GM12878 (cell line): ENCODE data around the gene PADI2. TPM values are rescaled to one million over a fixed set of nuclear protein-coding genes. Genes with fewer than 3 reads are reported as not detected.

ENCODE experiments used
- ASH2L ChIP-seq: fragments of 300-600, 200-600 bp; sonication (generic); IDR thresholded peaks from 2 replicates; pipeline ENCODE4 v1.6.1; 2017; ENCODE audit warnings: low read depth, mild to moderate bottlenecking, borderline replicate concordance
- ATF7 ChIP-seq: fragments of 450-650 bp; IDR thresholded peaks from 2 replicates; pipeline ENCODE4 v1.6.1; 2016; ENCODE audit warnings: low read depth, mild to moderate bottlenecking
- BRCA1 ChIP-seq: IDR thresholded peaks from 2 replicates; pipeline ENCODE4 v1.6.1; 2011; ENCODE audit warnings: low read depth, low read length, improper control_type of control experiment
- CUX1 ChIP-seq: IDR thresholded peaks from 2 replicates; pipeline ENCODE4 v1.6.1; 2012; ENCODE audit warnings: improper control_type of control experiment, low read depth, low read length; ENCODE audit not compliant: insufficient replicate concordance
- ESRRA ChIP-seq: IDR thresholded peaks from 2 replicates; pipeline ENCODE4 v1.6.1; 2012; ENCODE audit warnings: mild to moderate bottlenecking, low read length, improper control_type of control experiment
- ETV6 ChIP-seq, 2 experiments: fragments of 450-650 bp in 1 of 2; IDR thresholded peaks in 1 of 2; conservative IDR thresholded peaks in 1 of 2; 2 replicates each; pipeline ENCODE4 v1.6.1; 2014; ENCODE audit warnings: antibody characterized with exemption in 1 of 2, borderline replicate concordance in 1 of 2, low read depth in 1 of 2, mild to moderate bottlenecking in 1 of 2, moderate library complexity in 1 of 2
- HCFC1 ChIP-seq: fragments of 150-350 bp; IDR thresholded peaks from 2 replicates; pipeline ENCODE4 v1.6.1; 2014; ENCODE audit warnings: low read length
- NBN ChIP-seq: fragments of 450-650 bp; IDR thresholded peaks from 2 replicates; pipeline ENCODE4 v1.6.1; 2016
- NR2C1 ChIP-seq: fragments of 450-650 bp; IDR thresholded peaks from 2 replicates; pipeline ENCODE4 v1.6.1; 2017; ENCODE audit warnings: antibody characterized with exemption, mild to moderate bottlenecking, moderate library complexity
- NR2C2 ChIP-seq: IDR thresholded peaks from 2 replicates; pipeline ENCODE4 v1.6.1; 2011; ENCODE audit warnings: borderline replicate concordance, low read depth; ENCODE audit not compliant: control insufficient read depth, insufficient read length
- RAD21 ChIP-seq: IDR thresholded peaks from 2 replicates; pipeline ENCODE4 v1.6.1; 2011; ENCODE audit warnings: mild to moderate bottlenecking, low read depth, low read length, moderate library complexity; ENCODE audit not compliant: insufficient read depth
- RB1 ChIP-seq: fragments of 450-650 bp; formaldehyde crosslinking; IDR thresholded peaks from 2 replicates; pipeline ENCODE4 v1.6.1; 2017; ENCODE audit warnings: mild to moderate bottlenecking, borderline replicate concordance
- SMC3 ChIP-seq: IDR thresholded peaks from 2 replicates; pipeline ENCODE4 v1.6.1; 2011; ENCODE audit warnings: low read length, improper control_type of control experiment, borderline replicate concordance
- ZBTB40 ChIP-seq: fragments of 450-650 bp; IDR thresholded peaks from 2 replicates; pipeline ENCODE4 v1.6.1; 2016; ENCODE audit warnings: mild to moderate bottlenecking, moderate library complexity, borderline replicate concordance
- ZNF24 ChIP-seq: fragments of 450-650 bp; IDR thresholded peaks from 2 replicates; pipeline ENCODE4 v1.6.1; 2017; ENCODE audit warnings: antibody characterized with exemption, mild to moderate bottlenecking
- ZNF687 ChIP-seq: fragments of 450-650 bp; IDR thresholded peaks from 2 replicates; pipeline ENCODE4 v1.6.1; 2017; ENCODE audit warnings: mild to moderate bottlenecking, moderate library complexity
- polyA plus RNA-seq, 11 experiments: library from polyadenylated mRNA; depleted of rRNA in 4 of 11; unstranded in 6 of 11; stranded (reverse) in 5 of 11; fragments of >200 nt; fragmentation: Nextera tagmentation in 4 of 11; fragmentation: Illumina TruSeq in 1 of 11; extraction: Ambion mirVana in 4 of 11; extraction: Trizol in 1 of 11; gene quantifications; 1 replicate in 1 of 11; 2 replicates in 10 of 11; pipeline versions ENCODE4 v1.2.1 to v1.2.3, GENCODE V29; 2011 to 2016; ENCODE audit warnings: inconsistent platforms in 2 of 11, missing spikeins in 2 of 11, low read depth in 1 of 11
- total RNA-seq, 4 experiments: library from RNA; depleted of rRNA in 3 of 4; stranded (reverse); fragments of >200 nt in 3 of 4; fragmentation: Illumina TruSeq in 1 of 4; extraction: Trizol in 1 of 4; gene quantifications; 2 replicates each; pipeline versions ENCODE4 v1.2.1 to v1.2.3, GENCODE V29; 2013 to 2021

The PADI2 gene
- total and polyA plus RNA-seq, 10 of the 15 experiments (the other 5 are each of a cell fraction or from before 2014, with no cell fraction given), result 0.05 to 3.0 (median 0.10) TPM; not detected in 1

- TF ChIP-seq ZNF687 (peak; percentile 94), NR2C1 (no peak), ESRRA (no peak), SMC3 (no peak), CUX1 (no peak), NR2C2 (no peak), BRCA1 (no peak), RAD21 (0 out of 2 replicates have a peak, but pooled peaks have one; percentile 5), ATF7 (peak; percentile 83), ZNF24 (0 out of 2 replicates have a peak, but pooled peaks have one; percentile 36), HCFC1 (no peak), ZBTB40 (no peak), RB1 (no peak), ASH2L (peak; percentile 89; the same call in 1 of the 2 replicates), NBN (0 out of 2 replicates have a peak, but pooled peaks have one; percentile 78), ETV6 (conservative IDR thresholded peaks at IDR 0.05 in 1 of 2, IDR thresholded peaks at IDR 0.05 in 1 of 2; ENCODE audit: borderline replicate concordance in 1 of 2, low read depth in 1 of 2) (peak in 1 of 2 experiments; percentile 63; a peak in 1 of 4 replicates)
Observed at GRCh38 chr1:17141441-17142197, 22.4 kb upstream of the PADI2 start (continued).
